SIG-M5 treated with dmso at 0.1 percent for 504 hours (cell line): ENCODE data around the gene TUBD1.

Experiments used
- DNase-seq: peaks from one replicate; lab custom pipeline; 2025; ENCODE audit not compliant: unreplicated experiment; lab: John Stamatoyannopoulos, UW

TUBD1 gene

DNA sequence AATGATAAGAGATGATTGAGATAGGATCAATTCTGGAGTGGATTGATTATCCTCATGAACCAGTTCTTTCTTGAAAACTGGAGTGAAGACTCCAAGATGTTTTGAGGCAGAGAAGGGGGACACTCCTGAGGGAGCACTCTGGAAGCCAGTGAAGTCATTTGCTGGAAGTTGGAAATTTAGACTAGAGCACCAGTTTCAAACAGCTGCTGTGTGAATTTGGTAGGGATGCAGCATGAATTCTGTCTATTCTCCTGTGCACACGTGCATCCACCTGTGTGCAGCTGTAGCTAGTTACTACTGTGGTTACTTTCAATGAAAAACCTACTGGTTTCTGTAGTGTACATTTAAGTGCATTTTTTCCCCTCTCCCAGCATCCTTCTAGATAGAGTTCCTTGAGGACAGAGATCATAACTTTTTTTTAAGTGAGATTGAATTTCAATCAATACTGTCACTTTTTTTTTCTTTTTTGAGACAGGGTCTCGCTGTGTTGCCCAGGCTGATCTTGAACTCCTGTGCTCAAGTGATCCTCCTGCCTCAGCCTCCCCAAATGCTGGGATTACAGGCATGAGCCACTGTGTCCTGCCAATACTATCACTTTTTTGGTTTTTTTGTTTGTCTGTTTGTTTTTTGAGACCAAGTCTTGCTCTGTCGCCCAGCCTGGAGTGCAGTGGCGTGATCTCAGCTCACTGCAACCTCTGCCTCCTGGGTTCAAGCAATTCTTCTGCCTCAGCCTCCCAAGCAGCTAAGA, 65.9 kb downstream of the TUBD1 start:
- DNase-seq, result no peak

- DNase-seq, result no peak
Measured at GRCh38 chr17:59825533-59826322, 67.0 kb downstream of the TUBD1 start.

- DNase-seq, result no peak
Measured at GRCh38 chr17:59815965-59816364, 76.8 kb downstream of the TUBD1 start.

- no peak for DNase-seq
Measured at GRCh38 chr17:59814685-59815084, 78.1 kb downstream of the TUBD1 start.

- DNase-seq, result no peak
Measured at GRCh38 chr17:59814276-59814675, 78.5 kb downstream of the TUBD1 start.

- DNase-seq, result peak; percentile 82
Measured at GRCh38 chr17:59812139-59812538, 80.6 kb downstream of the TUBD1 start.

- no peak for DNase-seq
Measured at GRCh38 chr17:59811209-59811608, 81.5 kb downstream of the TUBD1 start.

DNA sequence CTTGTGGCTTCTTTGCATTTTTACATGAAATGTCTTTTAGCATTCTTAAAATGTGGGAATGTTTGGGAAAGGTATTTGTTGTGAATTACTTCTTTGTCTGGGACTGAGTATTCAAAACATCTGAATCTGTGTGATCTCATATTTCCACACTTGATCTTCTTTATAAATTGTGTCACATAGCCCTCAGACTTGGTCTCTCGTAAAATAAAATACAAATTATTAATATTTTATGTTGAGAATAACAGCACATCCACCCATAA, 81.9 kb downstream of the TUBD1 start:
- no peak for DNase-seq
